ENCODE results near the gene FAM184B.

Gene FAM184B

GRCh38 chr4:17763416-17763815 is 18.0 kb downstream of the FAM184B start:
- Histone ChIP-seq H3K79me2 (ENCODE audit: insufficient read depth, low read length) (no peaks in the 10 kb centered on the region), H3K27ac (ENCODE audit: low read depth, low read length, poor library complexity, severe bottlenecking) (no peak overlapping the region), H3K4me1 (ENCODE audit: insufficient read depth, low read length, severe bottlenecking) (no peaks in the 10 kb centered on the region), H2AFZ (ENCODE audit: low read length) (no peak overlapping the region), H3K36me3 (ENCODE audit: insufficient read depth, low read length) (no peaks in the 10 kb centered on the region), H4K20me1 (ENCODE audit: insufficient read depth, low read length) (no peaks in the 10 kb centered on the region), H3K9me2 (ENCODE audit: low read depth, low read length) (no peaks in the 10 kb centered on the region), H3K4me3 (ENCODE audit: low read depth, low read length, poor library complexity, severe bottlenecking) (no peak overlapping the region), H3K4me2 (ENCODE audit: low read length) (no peak overlapping the region), H3F3A (ENCODE audit: insufficient read depth, low read length) (no peaks in the 10 kb centered on the region), H3K9ac (ENCODE audit: low read length) (no peak overlapping the region), H3K9me3 (ENCODE audit: low read length) (no peaks in the 10 kb centered on the region), H3K27me3 (ENCODE audit: insufficient read depth, low read length) (no peaks in the 10 kb centered on the region)
- TF ChIP-seq EZH2 (IDR thresholded peaks at IDR 0.05; ENCODE audit: borderline replicate concordance, low read length) (no peak), CTCF (IDR thresholded peaks at IDR 0.05; ENCODE audit: low read length) (no peak)

GRCh38 chr4:17762726-17763125 is 18.7 kb downstream of the FAM184B start:
- no peak for TF ChIP-seq EZH2 (IDR thresholded peaks at IDR 0.05; ENCODE audit: borderline replicate concordance, low read length)
- no peak for TF ChIP-seq CTCF (IDR thresholded peaks at IDR 0.05; ENCODE audit: low read length)
- no peak overlapping the region for H2AFZ ChIP-seq (ENCODE audit: low read length)
- no peaks in the 10 kb centered on the region for H3K36me3 ChIP-seq (ENCODE audit: insufficient read depth, low read length)

GRCh38 chr4:17761062-17761461 is 20.4 kb downstream of the FAM184B start:
- Histone ChIP-seq H3K27ac (ENCODE audit: low read depth, low read length, poor library complexity, severe bottlenecking) (no peak overlapping the region), H3K9me2 (ENCODE audit: low read depth, low read length) (no peaks in the 10 kb centered on the region), H3K4me2 (ENCODE audit: low read length) (no peak overlapping the region), H4K20me1 (ENCODE audit: insufficient read depth, low read length) (no peaks in the 10 kb centered on the region), H3F3A (ENCODE audit: insufficient read depth, low read length) (no peaks in the 10 kb centered on the region), H3K9me3 (ENCODE audit: low read length) (no peaks in the 10 kb centered on the region), H2AFZ (ENCODE audit: low read length) (no peak overlapping the region), H3K36me3 (ENCODE audit: insufficient read depth, low read length) (no peaks in the 10 kb centered on the region), H3K9ac (ENCODE audit: low read length) (no peak overlapping the region), H3K4me1 (ENCODE audit: insufficient read depth, low read length, severe bottlenecking) (no peaks in the 10 kb centered on the region), H3K79me2 (ENCODE audit: insufficient read depth, low read length) (no peaks in the 10 kb centered on the region), H3K27me3 (ENCODE audit: insufficient read depth, low read length) (no peaks in the 10 kb centered on the region), H3K4me3 (ENCODE audit: low read depth, low read length, poor library complexity, severe bottlenecking) (no peak overlapping the region)
- no peak for TF ChIP-seq CTCF (IDR thresholded peaks at IDR 0.05; ENCODE audit: low read length)
- TF ChIP-seq EZH2 (IDR thresholded peaks at IDR 0.05; ENCODE audit: borderline replicate concordance, low read length): no peak

More at GRCh38 chr4:17762726-17763125, 18.7 kb downstream of the FAM184B start:
- H4K20me1 ChIP-seq (ENCODE audit: insufficient read depth, low read length): no peaks in the 10 kb centered on the region
- H3K79me2 ChIP-seq (ENCODE audit: insufficient read depth, low read length): no peaks in the 10 kb centered on the region
- H3K4me1 ChIP-seq (ENCODE audit: insufficient read depth, low read length, severe bottlenecking): no peaks in the 10 kb centered on the region
- H3K4me2 ChIP-seq (ENCODE audit: low read length): no peak overlapping the region
- no peak overlapping the region for H3K4me3 ChIP-seq (ENCODE audit: low read depth, low read length, poor library complexity, severe bottlenecking)
- H3K27me3 ChIP-seq (ENCODE audit: insufficient read depth, low read length): no peaks in the 10 kb centered on the region
- H3K9me3 ChIP-seq (ENCODE audit: low read length): no peaks in the 10 kb centered on the region
- no peak overlapping the region for H3K27ac ChIP-seq (ENCODE audit: low read depth, low read length, poor library complexity, severe bottlenecking)
- no peaks in the 10 kb centered on the region for H3K9me2 ChIP-seq (ENCODE audit: low read depth, low read length)
- H3F3A ChIP-seq (ENCODE audit: insufficient read depth, low read length): no peaks in the 10 kb centered on the region
- no peak overlapping the region for H3K9ac ChIP-seq (ENCODE audit: low read length)
